T-helper 22 cell (primary cell): ENCODE data around the gene SFTPB.
A peak's percentile ranks its signal among the peaks of the same experiment; 100 is the strongest.

Experiments
- DNase-seq: peaks from one replicate; pipeline ENCODE4 v3.0.0-alpha.2; 2020; ENCODE audit warnings: low read depth

Gene SFTPB

GRCh38 chr2:85702800-85703199 is 34.8 kb upstream of the SFTPB start:
- no peak for DNase-seq

DNA sequence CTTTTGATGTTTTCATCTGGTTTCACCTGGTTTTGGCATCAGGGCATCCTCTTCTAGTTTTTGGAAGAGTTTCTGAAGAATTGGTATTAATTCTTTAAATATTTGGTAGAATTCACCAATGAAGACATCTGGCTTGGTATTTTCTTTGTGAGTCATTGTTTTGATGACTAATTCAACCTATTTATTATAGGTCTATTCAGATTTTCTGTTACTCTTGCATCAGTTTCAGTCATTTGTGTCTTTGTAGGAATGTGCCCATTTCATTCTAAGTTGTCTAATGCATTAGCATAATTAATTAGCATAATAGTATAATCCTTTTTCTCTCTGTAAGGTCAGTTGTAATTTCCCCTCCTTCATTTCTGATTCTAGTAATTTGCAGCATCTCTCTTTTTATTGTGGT is 34.2 kb upstream of the SFTPB start:
- no peak for DNase-seq

DNA sequence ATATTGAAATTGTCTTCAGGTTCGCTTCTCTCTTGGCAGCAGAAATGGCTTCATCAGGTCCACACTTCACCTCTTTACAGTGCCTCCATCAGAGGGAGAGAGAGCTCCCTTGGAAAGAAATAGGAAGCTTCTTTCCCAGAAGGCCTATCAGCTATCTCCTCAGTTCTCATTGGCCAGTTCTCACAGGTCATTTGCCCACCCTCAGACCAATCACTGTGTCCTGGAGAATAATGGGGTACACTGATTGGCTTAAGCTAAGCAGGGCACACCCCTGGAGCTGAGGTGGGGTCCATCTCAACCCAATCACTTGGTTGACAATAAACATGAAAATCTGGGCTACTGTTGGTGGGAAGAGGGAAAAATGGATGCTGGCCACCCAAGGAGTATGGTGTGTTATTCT is 31.3 kb upstream of the SFTPB start:
- DNase-seq, result no peak

DNA sequence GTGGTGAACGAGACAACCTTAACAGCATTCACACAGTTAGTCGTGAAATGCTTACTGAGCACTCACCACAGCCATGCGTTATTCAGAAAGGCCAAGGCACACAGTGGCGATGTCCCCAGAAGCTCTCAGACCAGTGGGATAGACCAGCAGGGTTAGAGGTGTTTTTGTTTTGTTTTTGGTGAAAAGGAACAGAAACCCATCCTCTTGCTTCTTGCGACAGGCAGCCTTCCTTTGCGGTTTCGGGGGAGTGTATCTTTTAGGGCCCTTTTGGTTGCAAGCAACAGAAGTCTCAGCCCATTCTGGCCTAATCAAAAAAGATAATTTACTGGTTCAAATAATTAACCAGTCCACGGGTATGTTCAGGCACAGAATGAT is 30.9 kb upstream of the SFTPB start:
- no peak for DNase-seq

GRCh38 chr2:85698184-85698879 is 30.3 kb upstream of the SFTPB start:
- DNase-seq, result no peak

GRCh38 chr2:85697716-85698115 is 29.7 kb upstream of the SFTPB start:
- no peak for DNase-seq

- no peak for DNase-seq
These were observed 29.1 kb upstream of the SFTPB start for GRCh38 chr2:85697096-85697495.

GRCh38 chr2:85695691-85696668 is 28.0 kb upstream of the SFTPB start:
- DNase-seq, result no peak

DNA sequence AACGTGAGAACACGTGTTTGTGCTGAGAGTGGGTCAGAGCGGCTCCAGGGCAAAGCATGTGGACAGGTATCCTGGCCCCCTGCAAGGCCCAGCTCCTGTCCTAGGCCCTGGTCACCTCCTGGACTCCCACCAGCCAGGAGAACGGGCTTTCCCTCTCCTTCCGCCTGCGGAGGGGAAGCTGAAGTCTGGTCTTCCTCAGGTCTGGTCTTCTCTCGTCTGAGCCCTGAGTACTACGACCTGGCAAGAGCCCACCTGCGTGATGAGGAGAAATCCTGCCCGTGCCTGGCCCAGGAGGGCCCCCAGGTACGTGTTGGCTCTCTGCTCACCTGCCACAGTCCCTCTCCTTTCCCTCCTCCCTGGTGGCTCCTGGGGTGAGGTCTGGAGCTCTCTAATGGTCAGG is 27.1 kb upstream of the SFTPB start:
- DNase-seq, result no peak

DNA sequence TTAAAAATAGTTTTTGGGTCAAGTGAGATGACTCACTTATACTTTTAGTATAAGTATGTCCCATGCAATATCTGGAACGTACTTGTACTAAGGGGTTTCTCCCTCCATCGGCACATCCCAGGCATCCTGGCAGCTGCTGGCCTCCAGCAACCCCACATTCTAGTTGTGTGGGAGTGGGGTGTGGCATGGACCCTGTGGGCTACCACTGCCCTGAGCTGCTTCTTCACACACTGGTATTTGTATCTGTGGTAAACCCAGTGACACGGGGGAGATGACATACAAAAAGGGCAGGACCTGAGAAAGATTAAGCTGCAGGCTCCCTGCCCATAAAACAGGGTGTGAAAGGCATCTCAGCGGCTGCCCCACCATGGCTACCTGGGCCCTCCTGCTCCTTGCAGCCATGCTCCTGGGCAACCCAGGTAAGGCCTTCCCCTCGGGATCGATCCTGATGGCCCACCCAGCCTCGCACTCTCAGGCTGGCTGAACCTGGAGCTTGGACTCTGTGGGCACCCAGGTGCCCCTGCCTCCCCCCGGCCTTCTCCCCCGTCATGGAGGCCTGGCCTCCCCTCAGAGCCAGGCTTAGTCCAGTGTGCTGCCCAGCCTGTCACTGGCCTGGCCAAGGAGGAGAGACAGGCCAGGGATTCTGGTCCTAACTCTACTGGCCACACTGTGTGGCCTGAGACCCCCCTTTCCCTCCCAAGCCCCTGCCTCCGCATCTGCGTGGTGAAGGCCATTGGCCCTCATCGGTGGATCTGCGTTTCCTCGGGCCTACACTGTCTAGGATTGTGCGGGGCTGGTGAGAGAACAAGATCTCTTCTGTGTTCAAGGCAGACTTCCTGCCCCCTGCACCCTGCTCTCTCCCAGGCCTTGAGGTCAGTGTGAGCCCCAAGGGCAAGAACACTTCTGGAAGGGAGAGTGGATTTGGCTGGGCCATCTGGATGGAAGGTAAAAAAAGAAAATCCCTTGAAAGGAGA is 26.3 kb upstream of the SFTPB start, which contains the start of gene GNLY:
GNLY (plus strand) TSS at position 307 of the 974 bp plus-strand sequence; CDS start at position 368, 61 bp downstream.
- DNase-seq, result no peak

DNA sequence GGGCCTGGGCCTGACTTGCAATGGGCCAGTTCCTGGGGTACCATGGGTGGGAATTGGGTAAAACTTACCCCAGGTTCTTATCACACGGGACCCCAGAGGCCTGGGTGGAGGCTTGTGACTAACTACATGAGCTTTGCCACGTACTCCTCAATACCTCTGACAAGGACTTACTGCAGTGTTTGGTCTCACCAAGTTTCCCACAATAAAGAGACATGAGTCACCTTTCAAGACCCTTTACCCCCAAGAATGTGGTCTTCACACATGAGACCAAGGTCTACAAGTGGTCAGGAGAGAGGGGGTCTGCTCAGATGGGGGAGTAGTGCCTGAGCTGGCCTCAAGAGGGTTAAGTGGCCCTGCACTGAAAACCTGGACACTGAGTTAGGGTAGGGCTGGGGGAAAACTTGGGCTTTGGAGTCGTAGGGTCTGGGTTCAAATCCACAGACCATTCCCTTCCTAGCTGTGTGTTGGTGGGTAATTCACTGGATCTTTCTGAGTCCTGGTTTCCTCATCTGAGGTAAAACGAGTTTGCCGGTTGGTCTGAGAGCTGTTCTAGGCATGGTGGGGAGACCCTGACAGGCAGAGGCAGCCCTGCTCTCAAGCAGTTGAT is 24.1 kb upstream of the SFTPB start:
- no peak for DNase-seq

DNA sequence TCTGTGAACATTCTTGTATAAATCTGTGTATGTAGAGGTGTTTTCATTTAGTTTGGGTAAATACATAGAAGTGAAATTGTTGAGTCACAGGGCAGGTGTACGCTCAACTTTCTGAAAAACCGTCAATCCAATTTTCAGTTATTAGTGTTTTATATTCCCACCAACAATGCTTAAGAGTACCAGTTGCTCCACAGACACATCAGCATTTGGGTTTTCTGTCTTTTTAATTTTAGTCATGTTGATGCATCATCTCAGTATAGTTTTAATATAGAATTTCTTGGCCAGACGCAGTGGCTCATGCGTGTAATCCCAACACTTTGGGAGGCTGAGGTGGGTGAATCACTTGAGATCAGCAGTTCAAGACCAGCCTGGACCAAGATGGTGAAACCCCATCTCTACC is 22.9 kb upstream of the SFTPB start:
- DNase-seq, result no peak

GRCh38 chr2:85684806-85685205 is 16.8 kb upstream of the SFTPB start:
- no peak for DNase-seq

DNA sequence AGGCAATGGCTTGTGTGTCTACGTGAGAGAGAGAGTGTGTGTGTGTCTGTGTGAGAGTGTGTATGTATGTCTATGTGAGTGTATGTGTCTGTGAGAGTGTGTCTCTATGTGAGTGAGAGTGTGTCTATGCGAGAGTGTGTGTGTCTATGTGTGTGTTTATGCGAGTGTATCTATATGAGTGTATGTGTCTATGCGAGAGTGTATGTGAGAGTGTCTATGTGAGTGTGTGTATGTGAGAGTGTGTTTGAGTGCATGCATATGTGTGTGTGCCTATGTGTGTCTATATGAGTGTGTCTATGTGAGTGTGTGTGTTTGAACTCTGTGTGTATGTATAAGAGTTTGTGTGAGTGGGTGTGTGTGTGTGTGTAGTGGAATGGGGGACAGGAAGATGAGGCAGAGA is 16.4 kb upstream of the SFTPB start:
- DNase-seq, result no peak

DNA sequence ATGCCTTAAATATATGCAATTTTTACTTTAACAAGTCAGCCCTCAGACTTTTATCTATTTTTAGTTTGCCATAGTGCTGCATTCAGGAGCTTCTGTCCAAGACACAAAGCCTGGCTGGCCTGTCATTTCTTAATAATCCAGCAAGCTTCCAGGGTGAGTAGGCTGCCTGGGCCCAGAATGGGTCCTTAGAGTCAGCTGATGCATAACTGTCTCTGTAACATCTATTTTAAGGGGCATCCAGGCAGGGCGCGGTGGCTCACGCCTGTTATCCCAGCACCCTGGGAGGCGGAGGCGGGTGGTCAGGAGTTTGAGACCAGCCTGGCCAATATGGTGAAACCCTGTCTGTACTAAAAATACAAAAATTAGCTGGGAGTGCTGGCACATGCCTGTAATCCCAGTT is 14.4 kb upstream of the SFTPB start:
- no peak for DNase-seq

DNA sequence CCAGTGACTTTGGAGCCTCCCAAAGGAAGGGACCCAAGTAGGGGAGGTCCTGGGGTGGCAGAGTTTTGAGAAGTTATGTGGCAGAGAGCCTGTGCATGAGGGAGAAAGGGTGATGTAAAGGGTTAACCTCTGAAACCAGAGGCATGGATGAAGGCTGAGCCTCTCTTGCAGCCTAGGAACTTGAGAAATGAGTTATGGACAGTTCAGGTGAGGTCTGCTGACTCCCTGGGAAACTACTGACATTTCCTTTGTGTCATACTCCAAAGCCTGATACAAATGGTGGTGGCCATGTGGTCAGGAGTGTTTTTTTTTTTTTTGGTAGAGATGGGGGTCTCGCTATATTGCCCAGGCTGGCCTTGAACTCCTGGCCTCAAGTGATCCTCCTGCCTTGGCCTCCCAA is 13.8 kb upstream of the SFTPB start:
- DNase-seq, result no peak

DNA sequence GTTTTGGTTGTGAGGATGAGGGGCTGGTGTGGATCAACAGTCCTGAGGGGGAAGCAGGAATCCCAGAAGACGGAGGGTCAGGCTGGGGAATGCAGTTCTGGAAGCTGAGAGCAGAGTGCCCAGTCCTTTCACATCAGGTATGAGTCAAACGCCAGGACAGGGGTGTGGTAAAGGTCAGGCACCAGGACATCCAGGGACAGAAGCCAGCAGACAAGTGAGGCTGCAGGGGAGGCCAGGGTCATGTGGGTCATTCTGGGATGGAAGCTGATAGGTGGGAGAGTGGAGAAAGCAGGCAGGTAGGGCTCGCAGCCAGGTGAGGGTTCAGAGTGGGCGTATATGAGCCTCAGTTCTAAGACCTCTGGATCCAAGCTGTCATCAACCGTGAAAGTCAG is 13.4 kb upstream of the SFTPB start:
- no peak for DNase-seq

DNA sequence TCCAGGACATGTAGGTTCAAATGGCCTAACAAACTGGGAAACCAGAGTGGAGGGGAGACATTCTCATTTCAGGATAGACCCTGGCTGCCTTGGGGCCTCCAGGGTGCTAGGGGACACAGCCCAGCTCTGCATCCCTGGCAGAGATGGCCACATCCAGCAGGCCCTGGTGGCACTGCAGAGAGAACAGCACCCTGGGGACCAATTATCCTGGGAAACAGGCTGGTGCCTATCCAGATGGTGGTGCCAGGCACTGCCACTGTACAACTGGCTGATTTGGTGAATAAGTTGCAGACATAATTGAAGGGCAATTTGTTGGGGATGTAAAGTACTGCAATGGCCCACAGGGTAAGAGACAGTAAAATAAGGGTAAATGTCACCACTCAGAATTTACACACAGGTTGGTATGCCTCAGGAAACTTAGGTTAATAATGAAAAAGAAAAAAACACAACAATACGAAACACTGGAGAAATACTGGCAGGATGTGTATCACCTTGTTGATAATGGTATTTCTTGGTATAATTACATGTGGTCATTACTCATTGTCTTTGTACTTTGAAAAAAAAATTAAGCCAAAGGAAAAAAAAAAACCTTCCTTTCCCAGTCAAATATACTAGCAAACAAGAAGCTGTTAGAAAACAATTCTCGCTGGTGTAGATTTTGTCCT is 12.8 kb upstream of the SFTPB start:
- DNase-seq, result no peak

DNA sequence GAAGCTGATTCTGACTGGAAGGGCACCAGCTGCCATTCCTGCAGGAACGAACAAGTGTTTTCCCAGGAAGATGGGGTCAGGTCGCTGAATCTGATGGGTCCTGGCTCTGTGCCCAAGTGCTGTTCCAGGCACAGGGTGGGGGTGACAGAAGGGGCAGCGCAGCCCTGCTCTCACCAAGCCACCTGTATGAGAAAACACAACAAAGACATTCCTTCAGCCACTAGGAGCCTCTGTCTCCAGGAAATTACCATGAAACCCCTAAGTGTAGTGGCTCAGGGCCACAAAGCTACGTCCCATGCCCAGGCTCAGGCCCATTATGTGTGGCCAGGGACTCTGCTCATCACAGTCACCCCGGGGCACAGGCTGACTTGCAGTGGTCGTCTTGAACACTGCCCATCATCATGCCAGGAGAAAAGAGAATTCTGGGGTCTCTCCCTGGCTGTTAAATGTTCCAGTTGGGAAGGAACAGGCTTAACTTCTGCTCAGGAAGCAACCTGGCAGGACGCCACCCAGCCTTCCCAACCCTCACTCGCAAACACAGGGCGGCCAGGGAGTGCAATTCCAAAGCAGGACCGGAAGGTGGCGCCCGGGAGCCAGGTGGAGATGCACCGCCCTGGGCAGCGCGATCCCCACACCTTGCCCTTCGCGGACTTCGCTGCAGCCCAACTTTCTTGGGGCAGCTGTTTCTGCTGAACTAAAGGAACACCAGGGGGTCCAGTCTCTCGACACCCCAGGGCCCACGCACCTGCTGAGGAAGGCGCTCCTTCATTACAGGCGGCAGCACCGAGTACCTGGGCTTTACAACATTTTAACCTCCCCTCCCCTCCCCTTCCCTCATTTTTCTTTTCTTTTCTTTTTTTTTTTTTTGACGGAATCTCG is 11.0 kb upstream of the SFTPB start:
- peak; percentile 34 for DNase-seq

GRCh38 chr2:85678377-85678776 is 10.4 kb upstream of the SFTPB start:
- DNase-seq, result no peak
